Activated CD4-positive, CD25-positive, alpha-beta regulatory T cell treated with anti-CD3 and anti-CD28 coated beads, Interleukin-2, amount 50 U/mL, for 24 hours (primary cell): ENCODE measurements around the gene CORO2B.
"Not testable (repeated sequence)": the region's sequence is repeated elsewhere in the genome, so short reads cannot be mapped to it uniquely, and the experiment has no call there.

Source experiments
- ATAC-seq, 2 donors: fragments of 150-1000 bp; cut with Tn5 transposase; one replicate each; pipeline ENCODE4 v1.10.0; 2021; ENCODE audit warnings: mild to moderate bottlenecking in 1 of 2, moderate library complexity in 1 of 2

CORO2B gene

DNA sequence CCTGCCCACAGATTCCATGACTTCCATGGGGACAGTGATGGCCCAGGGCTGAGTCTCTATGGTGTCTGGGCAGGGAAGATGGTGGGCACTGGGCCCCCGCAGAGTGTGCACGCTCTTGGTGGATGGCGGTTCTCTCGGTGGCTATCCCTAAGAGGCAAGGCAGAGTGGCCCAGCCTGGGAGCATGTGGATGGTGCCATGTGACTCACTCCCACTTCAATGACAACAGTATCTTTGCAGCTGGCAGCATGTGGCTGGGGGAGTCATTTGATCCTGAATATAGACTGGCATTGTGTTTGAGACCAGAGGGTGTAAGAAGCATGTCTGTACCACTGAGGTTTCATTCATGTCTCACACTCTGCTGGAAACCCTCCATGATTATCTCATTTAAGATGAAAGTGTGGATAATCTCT, 101.2 kb downstream of the CORO2B start:
- no peak for ATAC-seq

DNA sequence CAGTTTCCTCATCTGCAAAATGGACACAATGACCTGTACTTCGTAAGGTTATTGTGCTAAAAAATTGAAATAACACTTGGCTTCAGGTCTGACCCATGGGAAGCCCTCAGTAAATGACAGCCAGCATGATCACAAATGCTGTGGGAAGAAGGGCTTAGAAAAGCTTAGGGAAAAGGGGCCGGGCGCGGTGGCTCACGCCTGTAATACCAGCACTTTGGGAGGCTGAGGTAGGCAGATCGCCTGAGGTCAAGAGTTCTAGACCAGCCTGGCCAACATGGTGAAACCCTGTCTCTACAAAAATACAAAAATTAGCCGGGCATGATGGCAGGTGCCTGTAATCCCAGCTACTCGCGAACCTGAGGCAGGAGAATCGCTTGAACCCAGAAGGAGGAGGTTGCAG, 102.0 kb downstream of the CORO2B start:
- ATAC-seq, result not testable (repeated sequence)

DNA sequence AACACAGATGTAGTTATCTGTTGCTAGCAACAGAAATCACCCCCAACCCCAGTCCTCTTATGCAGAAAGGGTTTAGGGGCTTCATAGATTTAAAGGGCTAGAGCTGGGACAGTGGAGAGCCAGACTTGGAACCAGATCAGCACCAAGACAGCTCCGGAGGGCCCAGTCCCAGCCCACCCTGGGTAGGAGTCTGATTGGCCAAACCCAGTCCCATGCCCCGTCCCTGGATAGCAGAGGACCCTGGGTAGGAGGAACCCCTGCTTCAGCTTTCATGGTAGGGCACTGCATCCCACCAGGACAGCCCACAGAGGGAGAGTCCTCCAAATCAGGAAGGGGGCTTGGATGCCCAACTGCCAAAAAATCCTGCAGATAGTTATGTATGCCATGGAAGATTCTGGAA, 103.0 kb downstream of the CORO2B start:
- no peak for ATAC-seq

DNA sequence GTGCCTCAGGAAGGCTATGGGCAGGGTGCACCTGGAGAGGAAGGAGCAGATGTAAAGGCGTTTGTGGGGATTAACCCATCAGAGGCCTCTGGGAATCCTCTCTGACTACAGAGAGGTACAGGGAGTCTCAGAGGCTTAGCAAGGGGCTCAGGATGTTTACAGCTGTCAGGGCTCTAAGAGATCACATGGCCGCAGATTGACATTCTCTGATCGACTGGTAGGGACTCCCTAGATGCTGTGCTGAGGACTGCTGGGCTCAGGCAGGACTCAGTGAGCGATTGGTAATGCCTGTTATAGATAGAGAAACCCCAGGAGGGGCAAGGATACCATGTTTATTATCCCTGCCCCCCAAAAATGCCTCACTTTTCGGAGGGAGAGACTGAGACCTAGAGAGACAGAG, 103.5 kb downstream of the CORO2B start:
- no peak for ATAC-seq

DNA sequence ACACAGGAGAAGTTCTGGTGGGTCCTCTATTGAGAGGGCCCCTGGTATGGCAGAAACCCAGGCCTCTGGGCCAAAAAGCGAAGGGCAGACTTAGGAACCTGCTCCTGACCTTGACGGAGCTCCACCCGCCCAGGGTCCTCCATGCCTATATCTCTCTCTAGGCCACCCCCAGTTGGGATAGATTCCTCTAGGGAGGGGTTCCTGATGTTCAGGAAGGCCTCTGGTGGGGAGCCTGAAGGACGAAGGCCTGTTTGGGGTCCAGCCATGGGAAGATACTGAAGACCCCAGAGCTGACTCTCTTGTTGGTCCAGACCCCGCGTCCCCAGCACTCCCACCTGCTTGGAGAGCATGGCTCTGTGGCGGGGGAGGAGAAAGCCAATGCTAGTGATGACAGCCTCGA, 104.2 kb downstream of the CORO2B start:
- no peak for ATAC-seq

DNA sequence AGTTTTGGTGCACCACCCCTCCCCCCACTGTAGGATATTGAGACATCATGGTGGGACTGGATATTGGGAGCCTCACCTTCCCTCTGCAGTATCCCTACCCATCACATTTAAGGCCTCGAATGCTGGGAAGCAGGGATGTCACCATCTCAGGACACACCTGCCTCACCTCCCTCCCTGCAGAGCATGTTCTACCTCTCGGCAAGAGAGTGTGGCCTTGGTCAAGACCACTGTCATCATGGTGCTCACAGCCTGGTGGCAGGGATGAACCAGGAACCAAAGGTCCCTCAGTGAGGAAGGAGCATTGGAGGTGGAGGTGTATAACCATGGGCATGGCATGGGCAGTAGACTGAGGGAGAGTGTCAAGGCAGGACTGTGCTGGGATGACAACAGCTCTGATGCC, 104.8 kb downstream of the CORO2B start:
- ATAC-seq, result no peak

DNA sequence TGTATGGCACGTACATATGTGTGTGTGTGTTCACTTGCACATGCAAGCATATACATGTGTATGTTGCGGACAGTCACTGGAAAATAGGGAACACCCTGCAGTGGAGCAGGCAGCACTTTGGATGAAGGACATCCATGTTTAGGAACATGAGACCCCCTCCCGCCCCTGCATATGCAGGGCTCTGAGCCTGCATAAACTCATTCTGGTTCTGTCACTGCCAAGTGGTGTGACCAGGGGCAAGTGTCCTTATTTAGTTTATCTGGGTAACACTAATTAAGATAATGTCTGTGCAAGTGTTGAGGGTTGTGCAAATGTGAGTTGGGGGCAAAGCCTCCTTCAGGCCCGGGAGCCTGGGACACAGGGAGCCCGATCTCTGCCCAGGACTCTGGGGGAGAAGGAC, 105.7 kb downstream of the CORO2B start:
- no peak for ATAC-seq

DNA sequence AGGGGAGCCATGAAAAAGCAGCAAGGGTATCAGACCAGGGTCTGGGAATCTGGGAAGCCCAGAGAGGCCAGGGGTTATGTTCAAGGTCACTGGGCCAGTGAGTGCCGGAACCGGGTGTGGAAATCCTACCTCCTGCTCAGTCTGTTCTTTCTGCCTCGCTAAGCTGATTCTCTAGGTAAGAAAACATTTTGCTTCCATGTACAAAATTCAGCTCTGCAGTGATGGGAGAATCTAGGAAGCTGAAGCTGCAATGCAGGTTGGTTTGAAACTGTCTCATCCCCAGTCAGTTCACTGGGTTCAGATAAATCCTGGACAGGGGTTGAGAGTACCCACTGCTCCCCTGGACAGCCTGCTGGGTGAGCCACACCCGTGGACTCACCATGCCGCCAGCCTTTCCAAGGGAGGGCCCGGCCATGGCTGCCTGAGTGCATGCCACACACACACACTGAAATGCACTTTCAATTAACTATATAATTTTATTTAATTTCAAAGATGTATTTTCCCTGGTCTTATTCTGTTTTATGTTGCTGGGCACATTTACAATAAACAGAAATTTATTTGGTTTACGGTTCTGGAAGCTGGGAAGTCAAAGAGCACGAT, 108.4 kb downstream of the CORO2B start:
- no peak for ATAC-seq

DNA sequence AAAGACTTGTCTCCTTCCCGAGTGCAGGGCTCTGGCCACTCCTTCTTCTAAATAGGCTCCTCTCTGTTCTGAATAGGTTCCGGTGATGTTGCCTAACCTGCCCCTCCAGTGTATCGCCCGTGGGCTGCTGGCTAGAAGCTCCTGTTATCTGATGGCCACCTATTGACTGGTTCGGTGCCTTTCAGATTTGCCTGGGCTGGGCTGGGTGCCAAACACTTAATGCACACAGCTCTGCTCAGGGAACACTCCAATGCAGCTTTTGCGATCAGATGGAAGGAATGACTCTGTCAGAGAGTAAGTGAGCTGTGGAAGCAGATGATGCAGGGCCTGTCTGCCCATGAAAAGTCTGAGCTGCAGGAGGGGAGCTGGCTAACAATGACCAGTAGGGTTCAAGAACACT, 112.9 kb downstream of the CORO2B start:
- no peak for ATAC-seq

DNA sequence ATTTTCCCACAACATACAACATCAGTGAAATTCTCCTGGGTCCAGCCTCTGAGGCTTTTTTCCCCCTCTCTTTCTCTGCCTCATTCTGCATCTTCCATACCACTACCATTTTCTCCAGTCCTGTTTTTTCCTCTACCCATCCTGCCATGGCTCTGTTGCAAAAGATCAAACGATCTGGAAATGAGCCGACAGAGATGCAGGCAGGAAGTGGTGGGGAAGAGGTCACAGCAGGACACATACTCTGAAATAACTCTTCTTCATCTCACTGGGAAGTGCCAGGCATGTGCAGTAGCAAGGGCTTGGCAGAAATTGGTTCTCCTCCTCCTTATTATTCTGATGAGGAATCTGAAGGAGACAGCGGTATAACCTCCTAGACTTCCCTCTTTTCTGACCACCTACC, 114.3 kb downstream of the CORO2B start:
- ATAC-seq, result no peak

DNA sequence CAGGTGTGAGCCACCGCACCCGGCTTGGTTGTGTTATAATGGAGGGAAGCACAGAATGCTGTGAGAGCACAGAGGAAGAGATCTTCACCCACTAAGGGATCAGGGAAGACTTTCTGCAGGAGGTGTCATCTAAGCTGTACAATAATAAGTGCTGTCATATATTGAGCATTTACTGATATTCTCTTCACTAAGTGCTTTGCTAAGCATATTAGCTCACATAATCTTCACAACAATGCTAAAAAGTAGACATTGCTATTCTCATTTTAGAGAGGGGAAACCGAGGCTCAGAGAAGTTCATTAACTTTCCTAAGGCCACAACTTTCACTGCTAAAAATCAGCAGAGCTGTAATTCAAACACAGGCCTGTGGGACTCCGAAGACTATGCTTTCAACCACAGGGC, 115.3 kb downstream of the CORO2B start:
- ATAC-seq, result no peak

DNA sequence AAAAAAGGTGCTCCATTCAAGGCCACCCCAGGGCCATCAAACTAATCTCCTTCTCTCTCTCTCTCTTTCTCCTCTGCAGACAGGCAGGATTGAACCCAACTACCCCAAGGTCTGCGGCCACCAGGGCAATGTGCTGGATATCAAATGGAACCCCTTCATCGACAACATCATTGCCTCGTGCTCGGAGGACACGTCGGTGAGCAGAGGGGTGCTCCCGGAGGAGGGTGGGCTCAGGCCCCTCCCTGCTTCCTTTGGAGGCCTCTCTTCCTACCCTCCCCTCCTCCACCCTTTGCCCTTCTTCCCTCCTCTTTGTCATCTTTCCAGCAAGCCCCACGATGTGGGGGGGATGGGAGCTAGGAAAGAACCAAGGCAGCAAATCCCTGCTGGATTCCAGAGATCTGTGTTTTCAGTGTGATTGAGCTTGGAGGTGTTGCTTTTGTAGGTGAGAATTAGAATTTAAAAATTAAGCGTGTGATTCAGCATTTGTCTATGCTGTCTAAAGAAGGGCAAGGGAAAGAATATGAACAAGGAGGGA, 116.3 kb downstream of the CORO2B start:
- no peak for ATAC-seq

DNA sequence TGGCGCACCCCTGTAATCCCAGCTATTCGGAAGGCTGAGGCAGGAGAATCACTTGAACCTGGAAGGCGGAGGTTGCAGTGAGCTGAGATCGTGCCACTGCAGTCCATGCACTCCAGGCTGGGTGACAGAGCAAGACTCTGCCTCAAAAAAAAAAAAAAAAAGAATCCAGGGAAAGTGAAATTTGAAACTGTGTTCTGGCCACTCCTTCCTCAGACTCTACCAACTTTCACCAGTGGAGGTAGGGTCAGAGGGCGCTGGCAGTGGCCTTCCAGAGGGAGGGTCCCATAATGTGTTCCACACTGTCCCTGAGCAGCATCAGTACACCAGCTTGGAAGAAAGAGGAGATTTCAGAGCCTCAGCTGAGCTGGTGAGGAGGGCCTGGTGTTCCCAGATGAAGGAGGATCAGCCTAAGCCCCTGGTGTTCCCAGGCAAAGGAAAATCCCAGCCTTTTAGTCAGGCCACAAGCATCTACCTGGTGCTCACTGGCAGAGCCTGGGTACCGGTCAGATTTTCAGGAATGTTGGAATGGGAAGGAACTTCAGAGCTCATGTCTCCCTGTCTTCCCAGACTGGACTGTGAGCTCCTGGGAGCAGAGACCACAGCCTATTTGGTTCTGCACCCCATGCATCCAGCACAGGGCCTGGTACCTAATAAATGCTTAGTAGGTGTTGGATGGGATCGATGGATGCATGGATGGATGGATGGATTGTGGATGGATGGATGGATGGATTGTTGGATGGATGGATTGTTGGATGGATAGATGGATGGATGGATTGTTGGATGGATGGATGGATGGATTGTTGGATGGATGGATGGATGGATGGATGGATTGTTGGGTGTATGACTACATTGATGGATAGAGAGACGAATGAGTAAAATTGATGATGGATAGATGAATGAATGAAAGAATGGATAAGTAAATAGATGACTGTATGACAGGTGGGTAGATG, 117.9 kb downstream of the CORO2B start:
- no peak for ATAC-seq

DNA sequence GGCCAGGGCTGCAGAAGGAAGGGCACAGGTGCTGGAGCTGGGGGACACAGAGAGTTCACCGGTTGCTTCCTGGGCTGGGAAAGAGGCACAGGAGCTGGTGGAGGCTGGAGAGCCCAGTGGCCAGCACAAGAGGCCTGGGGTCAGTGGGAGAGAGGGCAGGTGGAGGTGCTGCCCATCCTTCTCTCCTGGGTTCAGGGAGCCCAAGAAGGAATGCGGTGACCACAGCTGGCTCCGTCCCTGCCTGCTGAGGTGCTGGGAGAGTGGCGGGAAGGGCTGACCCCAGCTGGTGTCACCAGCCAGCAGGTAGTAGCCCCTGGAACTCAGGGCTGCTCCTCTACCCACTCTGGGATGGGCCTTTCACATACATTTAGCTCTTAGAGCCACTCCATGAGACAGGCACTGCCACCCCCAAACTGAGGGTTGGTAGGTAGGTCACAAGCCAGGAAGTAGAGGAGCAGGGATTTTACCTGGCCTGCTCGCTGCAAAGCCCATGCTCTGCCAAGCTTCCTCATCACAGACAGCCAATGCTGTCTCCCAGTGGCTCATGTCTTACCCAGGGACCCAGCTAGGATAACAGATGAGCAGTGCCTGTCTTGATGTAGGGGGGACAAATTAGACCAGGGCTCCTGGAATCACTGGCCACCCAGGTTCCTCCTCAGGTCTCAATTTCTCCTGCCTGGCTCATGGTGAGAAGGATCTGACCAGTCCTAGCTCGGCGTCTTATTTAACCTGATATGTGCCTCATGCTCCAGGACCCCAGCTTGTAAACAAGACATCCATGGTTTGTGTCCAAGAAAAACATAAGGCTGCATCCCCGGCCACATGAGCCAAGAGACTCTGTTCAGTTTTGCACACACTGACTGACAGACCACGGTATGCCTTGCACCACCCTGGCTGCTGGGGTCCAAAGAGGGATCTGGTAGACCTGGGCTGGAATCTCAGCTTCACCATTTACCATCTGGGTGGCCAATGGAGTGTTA, 119.2 kb downstream of the CORO2B start:
- ATAC-seq, result no peak

DNA sequence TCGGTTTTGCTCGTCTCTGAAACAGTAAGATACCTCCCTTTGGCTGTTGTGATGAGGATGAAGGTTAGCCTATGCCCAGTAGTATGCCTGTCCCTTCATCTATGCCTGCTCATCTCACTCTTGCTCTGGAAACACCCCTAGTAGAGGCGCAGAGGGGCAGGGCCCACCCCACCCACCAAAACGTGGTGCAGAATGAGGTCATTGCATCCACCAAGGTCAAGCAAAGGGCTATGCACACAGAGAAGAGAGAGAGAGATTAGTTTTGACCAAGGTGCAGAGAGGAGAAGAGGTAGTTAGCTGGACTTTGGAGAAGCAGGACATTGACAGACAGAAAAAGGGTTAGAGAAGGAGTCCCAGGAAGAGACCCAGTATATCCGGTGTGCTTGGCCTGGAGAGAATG, 119.9 kb downstream of the CORO2B start:
- ATAC-seq, result no peak

DNA sequence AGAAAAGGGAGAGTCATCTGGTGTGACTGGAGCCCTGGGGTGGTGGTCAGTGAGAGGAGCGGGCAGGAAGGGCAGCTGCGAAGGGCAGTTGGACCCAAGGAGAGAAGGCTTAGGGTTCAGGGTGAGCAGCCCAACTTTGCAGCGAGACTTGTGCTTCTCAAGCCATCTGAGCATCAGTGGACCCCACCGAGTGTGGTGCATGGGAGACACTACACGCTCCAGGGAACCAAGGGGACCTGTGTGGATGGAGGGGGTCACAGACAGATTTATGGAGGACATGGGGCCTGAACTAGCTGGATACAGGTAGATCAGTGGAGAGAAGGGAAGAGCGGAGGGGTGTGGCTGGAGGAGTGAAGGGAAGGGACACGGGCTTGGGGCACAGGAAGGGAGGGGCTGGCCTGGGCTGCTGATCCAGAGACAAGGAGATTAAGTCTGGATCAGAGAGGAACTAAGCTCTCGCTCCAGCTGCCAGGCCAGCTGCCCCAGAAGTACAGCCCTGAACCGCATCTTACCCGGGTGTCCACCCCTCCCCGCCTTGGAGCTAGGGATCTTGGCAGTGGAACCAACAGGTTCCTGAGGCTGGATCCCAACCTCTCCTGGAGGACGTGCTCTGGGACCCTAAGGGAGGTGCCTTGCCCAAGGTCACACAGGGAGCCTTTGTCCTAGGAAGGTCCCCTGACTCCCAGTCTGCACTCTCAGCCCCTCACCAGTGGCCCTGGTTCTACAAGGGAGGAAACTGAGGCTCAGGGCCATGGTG, 120.5 kb downstream of the CORO2B start:
- no peak for ATAC-seq

DNA sequence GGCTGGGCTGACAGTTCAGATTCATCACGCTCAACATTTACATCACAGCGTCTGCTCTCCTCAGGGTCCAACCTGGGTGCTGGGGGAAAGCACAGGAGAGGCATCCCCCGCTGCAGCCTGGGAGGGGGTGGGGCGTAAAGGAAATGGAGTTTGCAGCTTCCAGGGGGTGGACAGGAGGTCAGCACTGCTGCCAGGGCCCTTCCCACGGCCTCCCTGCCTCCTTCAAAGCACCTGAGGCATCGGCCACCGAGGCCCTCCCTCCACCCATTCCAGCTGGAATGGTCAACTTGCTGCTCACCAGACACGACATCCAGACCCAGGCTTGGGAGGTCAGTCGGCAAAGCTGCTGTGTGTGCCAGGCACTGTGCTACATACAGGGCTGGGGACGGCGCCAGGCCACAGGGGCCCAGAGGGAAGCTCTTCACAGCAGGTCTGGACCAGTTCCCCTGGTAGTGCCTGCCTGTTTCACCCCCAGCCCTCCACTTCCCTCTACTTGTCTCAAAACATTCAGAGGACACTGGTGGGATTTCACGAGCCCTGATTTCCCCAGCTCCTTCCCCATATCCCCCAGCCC, 121.2 kb downstream of the CORO2B start:
- no peak for ATAC-seq

DNA sequence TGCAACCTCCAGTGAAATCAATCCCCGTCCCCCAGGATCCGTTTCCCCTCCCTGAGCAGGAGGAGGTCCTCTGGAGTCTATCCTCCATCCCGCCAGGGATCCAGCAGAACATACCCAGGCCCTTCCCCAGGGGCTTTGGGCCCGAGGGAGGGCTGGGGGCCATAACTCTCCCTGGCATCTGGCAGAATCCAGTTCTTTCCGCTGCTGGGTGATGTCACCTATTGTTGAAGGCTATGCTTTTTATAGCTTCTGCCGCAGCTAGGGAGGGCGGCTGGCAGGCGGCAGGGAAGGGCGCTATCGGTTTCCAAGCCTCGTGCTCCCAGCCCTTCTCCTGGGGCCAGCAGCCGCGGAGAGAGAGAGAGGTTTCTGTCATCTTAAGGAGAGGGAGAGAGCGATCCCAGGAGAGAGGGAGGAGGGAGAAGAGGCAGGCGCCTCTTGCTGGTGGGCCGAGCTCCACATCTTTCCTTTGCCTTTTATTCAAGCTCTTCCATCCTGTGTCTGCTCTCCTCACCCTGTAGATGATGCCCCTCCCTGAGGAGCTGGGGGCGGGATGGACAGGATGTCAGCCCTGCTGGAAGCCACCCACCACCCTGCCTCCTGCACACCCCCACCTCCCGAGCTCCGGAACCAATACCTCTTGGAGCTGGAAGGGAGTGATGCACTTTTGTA, 121.8 kb downstream of the CORO2B start:
- ATAC-seq, result no peak

DNA sequence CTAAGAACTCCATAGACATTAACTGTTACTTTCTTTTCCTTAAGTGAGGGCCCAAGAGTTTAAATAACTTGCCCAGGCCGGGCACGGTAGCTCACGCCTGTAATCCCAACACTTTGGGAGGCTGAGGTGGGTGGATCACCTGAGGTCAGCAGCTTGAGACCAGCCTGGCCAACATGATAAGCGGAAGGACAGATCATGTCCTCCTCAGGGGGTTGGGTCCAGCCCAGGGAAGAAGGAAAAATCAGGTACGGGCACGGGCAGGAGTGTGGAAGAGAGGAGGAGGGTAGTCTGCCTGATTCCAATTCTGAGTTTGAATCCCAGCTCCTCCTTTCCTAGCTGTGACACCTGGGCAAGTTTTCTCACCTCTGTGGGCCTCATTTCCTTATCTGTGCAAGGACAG, 123.1 kb downstream of the CORO2B start:
- ATAC-seq, result no peak

DNA sequence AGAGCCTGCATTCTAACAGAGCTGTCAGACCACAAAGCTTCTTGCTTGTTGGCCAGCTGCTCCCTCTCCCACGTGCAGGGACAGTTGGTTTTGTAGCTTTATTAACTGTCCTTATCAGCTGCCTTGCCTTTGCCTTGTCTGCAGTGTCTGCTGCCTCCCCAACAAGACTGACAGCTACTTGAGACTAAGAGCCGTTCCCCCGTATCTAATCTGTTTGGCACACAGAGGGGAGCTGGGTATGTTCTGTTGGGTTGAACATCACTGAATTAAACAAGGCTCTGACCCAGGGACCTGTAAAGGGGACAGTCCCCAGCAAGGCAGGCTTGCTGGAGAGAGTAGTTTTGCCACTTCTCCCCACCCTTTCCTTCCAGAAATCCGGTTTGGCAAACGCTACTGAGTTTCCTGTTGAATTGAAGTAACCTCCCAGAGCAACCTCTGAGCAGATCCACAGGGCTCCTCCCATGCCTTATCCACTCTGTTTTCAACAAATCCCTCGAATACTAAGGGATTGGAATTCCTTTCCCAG, 125.8 kb downstream of the CORO2B start:
- no peak for ATAC-seq

DNA sequence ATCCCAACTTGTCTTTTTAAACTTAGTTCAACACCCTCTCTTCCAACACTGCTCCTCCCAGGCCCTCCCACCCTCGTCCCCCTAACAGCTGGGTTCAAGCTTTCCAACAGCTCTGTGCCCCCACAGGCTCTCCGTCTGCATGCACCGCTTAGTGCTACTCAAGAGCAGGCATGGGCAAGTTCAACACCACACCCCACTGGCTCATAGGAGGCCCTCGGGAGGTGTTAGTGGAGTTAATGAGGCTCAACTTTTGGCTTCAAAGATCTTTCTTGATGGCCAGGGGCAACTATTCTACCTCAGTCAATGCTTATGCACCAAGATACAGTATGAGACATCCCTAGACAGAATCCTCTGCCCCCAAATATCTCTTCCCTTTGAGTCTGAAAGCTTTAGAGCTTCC, 127.5 kb downstream of the CORO2B start:
- ATAC-seq, result no peak
